ENCODE measurements around the gene UBE4A.

Gene UBE4A

GRCh38 chr11:118397448-118397847 is 38.0 kb downstream of the UBE4A start:
- H2BK12ac ChIP-seq (ENCODE audit: low read length) = no peak overlapping the region
- no peak for DNase-seq
- no peak overlapping the region for H2AFZ ChIP-seq (ENCODE audit: insufficient read depth, low read length, poor library complexity)
- H3K27me3 ChIP-seq (ENCODE audit: insufficient read depth, low read length) = no peaks in the 10 kb centered on the region
- H3K9ac ChIP-seq (ENCODE audit: low read length) = no peak overlapping the region
- H4K12ac ChIP-seq (ENCODE audit: low read depth, low read length) = no peak overlapping the region
- H3K4ac ChIP-seq (ENCODE audit: low read depth, low read length) = no peak overlapping the region
- H3K36me3 ChIP-seq (ENCODE audit: control insufficient read depth in 1 of 2, insufficient read depth in 2 of 2, low read length in 2 of 2) = peaks cover 17 to 26% of the 10 kb centered on the region in 2 experiments
- H2BK5ac ChIP-seq (ENCODE audit: low read depth, low read length, poor library complexity) = no peak overlapping the region
- H3K79me2 ChIP-seq (ENCODE audit: control insufficient read depth, insufficient read depth, low read length, poor library complexity) = peaks cover 8% of the 10 kb centered on the region
- no peak overlapping the region for H3K18ac ChIP-seq (ENCODE audit: low read length)
- H3K4me1 ChIP-seq (ENCODE audit: control insufficient read depth in 1 of 2, insufficient read depth in 2 of 2, low read length in 2 of 2) = peaks cover 0 to 2% of the 10 kb centered on the region in 2 experiments
- H2BK120ac ChIP-seq (ENCODE audit: insufficient read depth, low read length, poor library complexity) = no peak overlapping the region
- no peak overlapping the region for H3K14ac ChIP-seq (ENCODE audit: low read length)
- no peaks in the 10 kb centered on the region for H3K9me3 ChIP-seq (ENCODE audit: insufficient read depth, low read depth, low read length)
- H3K27ac ChIP-seq (ENCODE audit: low read depth, low read length) = no peak overlapping the region
- H4K91ac ChIP-seq (ENCODE audit: low read depth, low read length) = no peak overlapping the region
- no peak overlapping the region for H3K4me3 ChIP-seq (ENCODE audit: low read depth, low read length)
- H2AK5ac ChIP-seq (ENCODE audit: low read length) = no peak overlapping the region
- peaks cover 7% of the 10 kb centered on the region for H3K79me1 ChIP-seq (ENCODE audit: low read length)
- H3K23ac ChIP-seq (ENCODE audit: low read length) = no peak overlapping the region
- no peak overlapping the region for H4K8ac ChIP-seq (ENCODE audit: low read depth, low read length)
- no peak overlapping the region for H3K4me2 ChIP-seq (ENCODE audit: low read length)

GRCh38 chr11:118398791-118399559 is 39.6 kb downstream of the UBE4A start:
- Histone ChIP-seq H3K18ac (ENCODE audit: low read length) (no peak overlapping the region), H2BK12ac (ENCODE audit: low read length) (no peak overlapping the region), H2BK5ac (ENCODE audit: low read depth, low read length, poor library complexity) (no peak overlapping the region), H3K9me3 (ENCODE audit: insufficient read depth, low read depth, low read length) (no peaks in the 10 kb centered on the region), H3K14ac (ENCODE audit: low read length) (no peak overlapping the region), H3K23ac (ENCODE audit: low read length) (no peak overlapping the region), H3K79me1 (ENCODE audit: low read length) (peaks cover 7% of the 10 kb centered on the region), H4K12ac (ENCODE audit: low read depth, low read length) (no peak overlapping the region), H3K4me3 (ENCODE audit: low read depth, low read length) (no peak overlapping the region), H3K27ac (ENCODE audit: low read depth, low read length) (no peak overlapping the region), H2BK120ac (ENCODE audit: insufficient read depth, low read length, poor library complexity) (no peak overlapping the region), H2AK5ac (ENCODE audit: low read length) (no peak overlapping the region), H3K36me3 (ENCODE audit: control insufficient read depth in 1 of 2, insufficient read depth in 2 of 2, low read length in 2 of 2) (peaks cover 9 to 15% of the 10 kb centered on the region in 2 experiments), H3K4me1 (ENCODE audit: control insufficient read depth in 1 of 2, insufficient read depth in 2 of 2, low read length in 2 of 2) (peaks cover 4 to 6% of the 10 kb centered on the region in 2 experiments), H4K8ac (ENCODE audit: low read depth, low read length) (no peak overlapping the region), H3K27me3 (ENCODE audit: insufficient read depth, low read length) (no peaks in the 10 kb centered on the region), H3K4me2 (ENCODE audit: low read length) (no peak overlapping the region), H3K4ac (ENCODE audit: low read depth, low read length) (no peak overlapping the region), H3K79me2 (ENCODE audit: control insufficient read depth, insufficient read depth, low read length, poor library complexity) (peaks cover 11% of the 10 kb centered on the region), H4K91ac (ENCODE audit: low read depth, low read length) (no peak overlapping the region), H2AFZ (ENCODE audit: insufficient read depth, low read length, poor library complexity) (no peak overlapping the region), H3K9ac (ENCODE audit: low read length) (no peak overlapping the region)
- no peak for DNase-seq
- WGBS (ENCODE audit: extremely low coverage, insufficient coverage, insufficient read length) = no CpG with 5 or more reads among the region's 3 CpGs

GRCh38 chr11:118401151-118401879 is 41.9 kb downstream of the UBE4A start, which contains the start of gene ATP5MG:
Gene ATP5MG, plus strand, starts transcription at chr11:118401606. Its CDS starts 60 bp downstream, at chr11:118401666.
- H4K91ac ChIP-seq (ENCODE audit: low read depth, low read length) = peak within 1 kb of the TSS; percentile 90
- H3K23ac ChIP-seq (ENCODE audit: low read length) = no peak within 1 kb of the TSS
- H3K27ac ChIP-seq (ENCODE audit: low read depth, low read length) = peak within 1 kb of the TSS; percentile 57
- H3K4me2 ChIP-seq (ENCODE audit: low read length) = peak within 1 kb of the TSS; percentile 86
- no peaks in the 10 kb centered on the region for H3K9me3 ChIP-seq (ENCODE audit: insufficient read depth, low read depth, low read length)
- H4K8ac ChIP-seq (ENCODE audit: low read depth, low read length) = peak within 1 kb of the TSS; percentile 99
- no CpG with 5 or more reads among the region's 51 CpGs for WGBS (ENCODE audit: extremely low coverage, insufficient coverage, insufficient read length)
- peak; percentile 85 to 97 for DNase-seq
- H2BK120ac ChIP-seq (ENCODE audit: insufficient read depth, low read length, poor library complexity) = peak within 1 kb of the TSS; percentile 84
- H2AFZ ChIP-seq (ENCODE audit: insufficient read depth, low read length, poor library complexity) = peak within 1 kb of the TSS; percentile 96
- H3K4me1 ChIP-seq (ENCODE audit: control insufficient read depth in 1 of 2, insufficient read depth in 2 of 2, low read length in 2 of 2) = peaks cover 4 to 6% of the 10 kb centered on the region in 2 experiments
- peaks cover 11% of the 10 kb centered on the region for H3K79me2 ChIP-seq (ENCODE audit: control insufficient read depth, insufficient read depth, low read length, poor library complexity)
- H3K9ac ChIP-seq (ENCODE audit: low read length) = peak within 1 kb of the TSS; percentile 97
- H3K18ac ChIP-seq (ENCODE audit: low read length) = peak within 1 kb of the TSS; percentile 99
- no peak within 1 kb of the TSS for H2AK5ac ChIP-seq (ENCODE audit: low read length)
- peak within 1 kb of the TSS; percentile 99 for H3K4me3 ChIP-seq (ENCODE audit: low read depth, low read length)
- no peaks in the 10 kb centered on the region for H3K27me3 ChIP-seq (ENCODE audit: insufficient read depth, low read length)
- H3K14ac ChIP-seq (ENCODE audit: low read length) = peak within 1 kb of the TSS; percentile 93
- H2BK5ac ChIP-seq (ENCODE audit: low read depth, low read length, poor library complexity) = peak within 1 kb of the TSS; percentile 95
- H3K36me3 ChIP-seq (ENCODE audit: control insufficient read depth in 1 of 2, insufficient read depth in 2 of 2, low read length in 2 of 2) = peaks cover 0 to 5% of the 10 kb centered on the region in 2 experiments
- H3K4ac ChIP-seq (ENCODE audit: low read depth, low read length) = peak within 1 kb of the TSS; percentile 96
- H2BK12ac ChIP-seq (ENCODE audit: low read length) = no peak within 1 kb of the TSS
- peak within 1 kb of the TSS; percentile 96 for H4K12ac ChIP-seq (ENCODE audit: low read depth, low read length)
- H3K79me1 ChIP-seq (ENCODE audit: low read length) = peaks cover 7% of the 10 kb centered on the region

GRCh38 chr11:118401880-118402590 is 42.6 kb downstream of the UBE4A start:
- no CpG with 5 or more reads among the region's 22 CpGs for WGBS (ENCODE audit: extremely low coverage, insufficient coverage, insufficient read length)
- peaks cover 0 to 9% of the 10 kb centered on the region in 2 experiments for H3K36me3 ChIP-seq (ENCODE audit: control insufficient read depth in 1 of 2, insufficient read depth in 2 of 2, low read length in 2 of 2)
- peak overlapping the region; percentile 86 for H3K4me2 ChIP-seq (ENCODE audit: low read length)
- peak overlapping the region; percentile 57 for H3K27ac ChIP-seq (ENCODE audit: low read depth, low read length)
- H2AK5ac ChIP-seq (ENCODE audit: low read length) = no peak overlapping the region
- no peaks in the 10 kb centered on the region for H3K27me3 ChIP-seq (ENCODE audit: insufficient read depth, low read length)
- no peaks in the 10 kb centered on the region for H3K9me3 ChIP-seq (ENCODE audit: insufficient read depth, low read depth, low read length)
- peak overlapping the region; percentile 97 for H3K9ac ChIP-seq (ENCODE audit: low read length)
- H3K4me1 ChIP-seq (ENCODE audit: control insufficient read depth in 1 of 2, insufficient read depth in 2 of 2, low read length in 2 of 2) = peaks cover 4 to 6% of the 10 kb centered on the region in 2 experiments
- H4K12ac ChIP-seq (ENCODE audit: low read depth, low read length) = peak overlapping the region; percentile 96
- H2BK12ac ChIP-seq (ENCODE audit: low read length) = no peak overlapping the region
- H3K79me2 ChIP-seq (ENCODE audit: control insufficient read depth, insufficient read depth, low read length, poor library complexity) = peaks cover 11% of the 10 kb centered on the region
- H2BK120ac ChIP-seq (ENCODE audit: insufficient read depth, low read length, poor library complexity) = peak overlapping the region; percentile 84
- peak overlapping the region; percentile 90 for H4K91ac ChIP-seq (ENCODE audit: low read depth, low read length)
- peak overlapping the region; percentile 99 for H3K4me3 ChIP-seq (ENCODE audit: low read depth, low read length)
- peak overlapping the region; percentile 96 for H3K4ac ChIP-seq (ENCODE audit: low read depth, low read length)
- no peak overlapping the region for H3K23ac ChIP-seq (ENCODE audit: low read length)
- H3K79me1 ChIP-seq (ENCODE audit: low read length) = peaks cover 7% of the 10 kb centered on the region
- peak overlapping the region; percentile 99 for H3K18ac ChIP-seq (ENCODE audit: low read length)
- H4K8ac ChIP-seq (ENCODE audit: low read depth, low read length) = peak overlapping the region; percentile 99
- peak overlapping the region; percentile 95 for H2BK5ac ChIP-seq (ENCODE audit: low read depth, low read length, poor library complexity)
- DNase-seq = peak; percentile 75 to 98
- H3K14ac ChIP-seq (ENCODE audit: low read length) = peak overlapping the region; percentile 93
- H2AFZ ChIP-seq (ENCODE audit: insufficient read depth, low read length, poor library complexity) = peak overlapping the region; percentile 96
